Mesodermal cell (in vitro differentiated cells): Measurements from ENCODE around the gene ATXN1.

Experiments
- H3K27ac ChIP-seq: 2 replicates; pipeline ENCODE4 v1.7.0; 2013; ENCODE audit warnings: mild to moderate bottlenecking, low read depth, low read length, moderate library complexity; ENCODE audit not compliant: severe bottlenecking
- H3K36me3 ChIP-seq: 2 replicates; pipeline ENCODE4 v1.7.1; 2013; ENCODE audit warnings: mild to moderate bottlenecking, low read length, moderate library complexity; ENCODE audit not compliant: control insufficient read depth, insufficient read depth
- H3K4me1 ChIP-seq: one replicate; pipeline ENCODE4 v1.7.1; 2013; ENCODE audit warnings: mild to moderate bottlenecking, low read length; ENCODE audit not compliant: insufficient read depth, control insufficient read depth, poor library complexity, severe bottlenecking
- H3K4me3 ChIP-seq: 2 replicates; pipeline ENCODE4 v1.7.0; 2013; ENCODE audit warnings: low read length, control low read depth, mild to moderate bottlenecking; ENCODE audit not compliant: insufficient read depth, poor library complexity, severe bottlenecking; ENCODE audit errors: extremely low read depth
- H3K9me3 ChIP-seq: 2 replicates; pipeline ENCODE4 v1.7.1; 2013; ENCODE audit warnings: mild to moderate bottlenecking, low read length, moderate library complexity; ENCODE audit not compliant: control insufficient read depth
- WGBS, 2 experiments: methylation state at CpG; one replicate each; pipeline ENCODE4 v1.1.5; 2013; ENCODE audit warnings: missing lambda C conversion rate in 2 of 2; ENCODE audit not compliant: insufficient coverage in 2 of 2; 5-methylcytosine and 5-hydroxymethylcytosine counted together

The ATXN1 gene

DNA sequence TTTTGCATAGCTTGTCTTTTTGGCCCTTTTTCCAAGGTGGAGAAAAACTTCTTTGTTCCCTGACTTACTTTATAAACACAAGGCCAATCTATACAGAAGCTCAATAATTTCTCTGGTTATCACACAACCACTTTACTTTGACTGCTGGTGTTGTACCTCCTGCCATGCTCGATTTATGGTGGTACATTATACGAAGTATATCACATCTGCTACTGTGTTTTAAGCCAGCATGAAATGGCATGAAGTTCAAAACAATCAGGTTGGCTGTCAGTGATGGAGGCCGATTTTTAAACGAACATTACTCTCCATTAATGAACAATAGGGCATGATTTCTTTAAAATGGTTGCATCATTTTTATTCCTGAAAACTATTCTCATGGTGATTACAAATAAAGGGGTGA, 21.0 kb upstream of the ATXN1 start:
- Histone ChIP-seq H3K4me3 (no peak overlapping the region), H3K9me3 (no peaks in the 10 kb centered on the region), H3K27ac (no peak overlapping the region), H3K4me1 (no peaks in the 10 kb centered on the region), H3K36me3 (no peaks in the 10 kb centered on the region)
- 80 to 89% methylated on average over 1 to 2 of the region's 4 CpGs for WGBS, 2 experiments

DNA sequence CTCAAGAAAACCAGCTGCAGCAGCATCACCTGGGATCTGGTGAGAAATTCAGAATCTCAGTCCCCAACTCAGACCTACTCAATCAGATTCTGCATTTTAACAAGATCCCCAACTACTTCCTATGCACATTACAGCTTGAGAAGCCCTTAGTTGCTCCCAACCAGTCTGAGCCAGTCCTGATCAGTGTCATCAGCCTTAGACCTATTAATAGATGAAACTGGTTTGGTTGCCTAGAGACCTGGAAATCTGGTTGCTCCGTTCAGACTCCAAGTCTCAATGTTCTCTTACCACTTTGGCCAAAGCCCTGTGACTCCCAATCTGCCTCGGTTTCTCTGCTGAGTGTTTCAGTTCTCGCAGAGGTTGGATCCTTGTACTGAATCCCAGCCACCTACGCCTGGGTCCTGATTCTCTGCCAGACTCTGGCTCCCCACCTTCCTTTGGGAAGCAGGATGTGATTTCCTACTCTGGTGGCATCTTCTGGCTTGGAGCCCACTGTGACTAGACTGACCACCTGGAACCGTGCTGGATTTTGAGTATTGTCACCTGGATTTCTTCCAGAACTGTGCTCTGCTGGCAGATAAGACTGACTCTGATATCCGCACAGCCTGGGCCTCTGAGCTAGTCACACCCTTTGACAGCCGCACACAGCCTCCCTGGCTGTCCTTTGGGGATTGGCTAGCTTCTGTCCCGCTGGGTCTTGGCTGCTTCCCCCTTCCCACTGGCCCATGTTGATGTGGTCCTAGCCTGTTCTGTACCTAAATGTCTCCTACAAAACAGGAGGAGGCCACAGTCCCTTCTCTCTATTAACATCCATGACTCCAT, 20.3 kb upstream of the ATXN1 start:
- H3K27ac ChIP-seq: no peak overlapping the region
- WGBS, 2 experiments: 88 to 95% methylated on average over 8 of the region's 8 CpGs

DNA sequence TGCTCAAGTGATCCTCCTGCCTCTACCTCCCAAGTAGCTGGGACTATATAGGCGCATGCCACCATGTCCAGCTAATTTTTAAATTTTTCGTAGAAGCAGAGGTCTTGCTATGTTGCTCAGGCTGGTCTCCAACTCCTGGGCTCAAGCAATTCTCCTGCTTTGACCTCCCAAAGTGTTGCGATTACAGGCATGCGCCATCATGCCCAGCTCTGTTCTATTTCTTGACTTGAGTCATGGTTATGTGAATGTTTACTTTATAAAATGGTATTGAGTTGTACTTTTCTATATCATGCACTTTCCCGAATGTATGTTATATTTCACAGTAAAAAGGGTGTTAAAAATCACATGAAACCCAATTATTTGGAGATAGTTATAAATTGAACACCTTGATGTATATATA, 17.3 kb upstream of the ATXN1 start:
- Histone ChIP-seq H3K36me3 (no peaks in the 10 kb centered on the region), H3K27ac (no peak overlapping the region), H3K9me3 (no peaks in the 10 kb centered on the region), H3K4me1 (no peaks in the 10 kb centered on the region), H3K4me3 (no peak overlapping the region)
- WGBS, 2 experiments: 91 to 100% methylated on average over 4 of the region's 5 CpGs

More for the DNA sequence above, 20.3 kb upstream of the ATXN1 start:
- Histone ChIP-seq H3K36me3 (no peaks in the 10 kb centered on the region), H3K9me3 (no peaks in the 10 kb centered on the region), H3K4me3 (no peak overlapping the region), H3K4me1 (no peaks in the 10 kb centered on the region)

DNA sequence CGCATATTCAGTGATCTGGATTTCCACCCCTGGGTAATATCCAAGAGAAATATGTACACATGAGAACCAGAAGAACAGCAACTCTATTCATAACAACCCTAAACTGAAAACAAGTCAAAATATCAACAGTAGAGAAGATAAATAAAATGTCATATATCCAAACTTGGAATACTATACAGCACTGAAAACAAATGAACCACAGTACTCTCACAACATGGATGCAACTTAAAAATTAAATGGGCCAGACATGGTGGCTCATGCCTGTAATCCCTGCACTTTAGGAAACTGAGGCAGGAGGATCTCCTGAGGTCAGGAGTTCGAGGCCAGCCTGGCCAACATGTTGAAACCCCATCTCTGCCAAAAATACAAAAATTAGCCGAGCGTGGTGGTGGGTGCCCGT, 16.5 kb upstream of the ATXN1 start:
- no peaks in the 10 kb centered on the region for H3K36me3 ChIP-seq
- no peaks in the 10 kb centered on the region for H3K9me3 ChIP-seq

DNA sequence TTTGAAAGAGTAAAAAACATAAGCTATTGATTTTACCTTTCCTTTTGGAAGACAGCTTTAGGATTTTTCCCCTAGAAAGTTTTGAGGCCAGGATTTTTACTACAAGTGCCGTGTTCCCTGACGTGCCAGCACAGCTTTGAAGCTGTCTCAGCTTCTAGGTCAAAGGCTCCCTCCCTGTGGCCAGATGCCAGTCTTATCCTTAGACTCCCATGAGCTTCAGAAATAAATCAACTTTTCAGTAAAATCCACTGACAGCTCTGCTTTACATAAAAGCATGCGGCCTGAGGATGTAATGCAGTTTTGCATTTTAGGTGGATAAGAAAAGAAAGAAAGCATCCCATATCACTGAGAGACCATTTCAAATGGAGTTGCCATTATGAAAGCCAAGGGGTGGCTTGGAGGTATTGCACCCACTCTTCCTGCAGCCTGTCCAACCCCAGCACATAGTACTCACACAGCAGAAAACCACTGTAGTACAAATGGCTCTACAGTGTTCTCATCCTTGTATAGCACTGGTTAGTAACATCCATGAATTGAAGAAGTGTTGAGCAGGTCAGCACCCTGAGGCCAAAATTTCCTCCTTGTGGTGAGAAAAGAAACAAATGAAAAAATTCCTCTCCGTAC, 15.2 kb upstream of the ATXN1 start:
- H3K4me3 ChIP-seq: no peak overlapping the region
- no peak overlapping the region for H3K27ac ChIP-seq
- 96 to 100% methylated on average over 1 to 3 of the region's 4 CpGs for WGBS, 2 experiments
- H3K4me1 ChIP-seq: no peaks in the 10 kb centered on the region
- no peaks in the 10 kb centered on the region for H3K36me3 ChIP-seq
- no peaks in the 10 kb centered on the region for H3K9me3 ChIP-seq

More for the DNA sequence above, 16.5 kb upstream of the ATXN1 start:
- H3K4me1 ChIP-seq: no peaks in the 10 kb centered on the region
- no peak overlapping the region for H3K4me3 ChIP-seq
- 90 to 96% methylated on average over 4 of the region's 5 CpGs for WGBS, 2 experiments
- no peak overlapping the region for H3K27ac ChIP-seq

DNA sequence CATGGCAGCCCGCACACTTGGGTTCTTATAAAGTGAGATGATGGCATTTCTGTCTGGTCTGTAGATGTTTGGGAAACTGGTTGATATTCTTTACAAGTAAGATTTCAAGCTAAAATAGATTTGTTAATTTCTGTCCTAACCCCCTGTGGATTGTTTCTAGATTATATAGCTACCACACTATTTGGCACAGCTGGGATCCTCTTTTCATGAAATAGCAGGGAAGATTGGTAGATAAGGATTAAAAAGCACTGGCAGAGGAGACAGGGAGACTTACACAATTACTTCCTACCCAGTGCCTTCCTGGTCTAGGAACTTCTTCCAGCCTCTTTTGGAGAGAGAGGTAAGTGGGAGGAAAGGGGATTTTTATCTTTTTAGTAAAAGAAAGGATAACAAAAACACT, 13.2 kb upstream of the ATXN1 start:
- no CpG with 5 or more reads among the region's 1 CpG for WGBS, 2 experiments

DNA sequence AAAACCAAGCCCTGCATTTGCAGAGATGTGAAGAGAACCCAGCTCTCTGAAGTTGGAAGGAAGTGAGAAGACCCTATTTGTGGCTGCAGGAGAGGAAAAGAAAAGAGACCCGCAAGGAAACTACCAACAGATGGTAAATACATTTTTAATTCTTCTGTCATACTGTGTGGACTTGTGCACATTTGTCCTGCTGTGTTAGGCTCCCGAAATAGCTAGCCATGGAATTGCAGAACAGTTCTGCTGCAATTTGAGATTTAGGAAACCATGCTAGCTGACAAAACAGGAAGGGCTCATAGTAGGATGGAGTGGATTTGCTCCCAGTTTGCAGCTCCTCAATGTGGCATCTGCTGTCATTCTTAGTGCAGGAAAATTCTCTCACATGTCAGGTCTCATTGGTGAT, 12.1 kb upstream of the ATXN1 start:
- 100% methylated on average over 1 of the region's 2 CpGs for WGBS, 2 experiments
- Histone ChIP-seq H3K4me3 (no peak overlapping the region), H3K27ac (no peak overlapping the region), H3K36me3 (no peaks in the 10 kb centered on the region), H3K4me1 (peaks cover 24% of the 10 kb centered on the region), H3K9me3 (no peaks in the 10 kb centered on the region)

More for the DNA sequence above, 13.2 kb upstream of the ATXN1 start:
- Histone ChIP-seq H3K27ac (no peak overlapping the region), H3K36me3 (no peaks in the 10 kb centered on the region), H3K4me1 (peaks cover 15% of the 10 kb centered on the region), H3K9me3 (no peaks in the 10 kb centered on the region), H3K4me3 (no peak overlapping the region)

DNA sequence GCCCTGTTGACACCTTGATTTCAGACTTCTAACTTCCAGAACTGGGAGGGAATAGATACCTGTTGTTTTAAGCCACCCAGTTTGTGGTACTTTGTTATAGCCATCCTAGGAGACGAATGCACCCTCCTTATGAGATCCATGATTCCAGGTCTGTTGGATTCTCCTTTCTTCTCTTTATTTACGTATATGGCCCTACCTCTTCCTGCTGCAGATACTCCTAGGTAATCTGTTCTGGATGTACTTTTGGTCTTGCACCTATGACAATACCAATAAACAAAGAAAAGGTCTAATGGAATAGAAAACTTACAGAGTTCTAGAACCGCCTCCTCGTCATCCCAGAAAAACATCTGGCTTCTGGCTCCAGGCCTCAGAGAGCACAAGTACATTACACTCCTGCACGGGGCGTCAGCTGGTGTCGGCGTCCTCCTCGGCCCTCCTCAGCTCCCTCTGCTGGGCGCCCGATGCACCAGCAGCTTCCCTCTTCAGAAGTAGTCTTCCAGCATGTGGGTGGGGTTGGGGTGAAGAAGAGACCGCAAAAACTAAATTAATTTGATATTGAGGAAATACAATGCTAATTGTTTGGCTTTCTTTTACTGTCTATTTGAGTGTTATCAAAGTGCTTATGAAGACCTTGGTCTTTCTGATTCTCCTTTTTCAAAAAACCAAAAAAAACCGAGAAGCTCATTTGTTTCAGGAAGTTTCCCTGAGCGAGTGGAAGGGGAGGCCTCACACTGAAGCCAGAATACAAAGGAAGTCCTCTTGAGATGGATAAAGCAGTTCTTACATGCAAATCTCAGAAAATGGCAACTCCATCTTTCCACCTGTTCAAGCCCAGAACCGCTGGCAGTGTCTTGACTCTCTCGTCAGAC, 9.7 kb upstream of the ATXN1 start:
- H3K27ac ChIP-seq: peak overlapping the region; percentile 51
- WGBS, 2 experiments: 80 to 88% methylated on average over 5 to 6 of the region's 16 CpGs
- no peaks in the 10 kb centered on the region for H3K9me3 ChIP-seq
- H3K4me1 ChIP-seq: peaks cover 45% of the 10 kb centered on the region
- no peaks in the 10 kb centered on the region for H3K36me3 ChIP-seq
- H3K4me3 ChIP-seq: no peak overlapping the region

DNA sequence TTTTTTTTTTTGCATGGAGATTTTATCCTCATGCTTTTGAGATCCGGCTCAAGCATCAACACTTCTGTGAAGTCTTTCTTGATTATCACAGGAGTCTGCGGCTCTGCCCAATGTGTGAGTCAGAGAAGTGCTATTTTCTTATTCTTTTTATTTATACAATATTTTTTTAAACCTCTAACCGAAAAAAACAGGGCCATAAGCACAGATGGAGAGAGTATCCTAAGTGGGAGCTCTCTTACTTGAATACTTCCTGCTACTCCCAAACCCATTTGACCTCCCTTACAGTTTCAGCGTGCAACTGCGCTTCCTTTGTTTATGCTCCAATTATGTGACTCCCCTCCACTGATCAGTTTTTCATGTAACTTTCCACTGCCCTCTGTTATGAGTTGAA, 8.7 kb upstream of the ATXN1 start:
- 94% methylated on average over 2 of the region's 5 CpGs; no CpG with 5 or more reads in 1 of the 2 experiments for WGBS, 2 experiments
- H3K9me3 ChIP-seq: no peaks in the 10 kb centered on the region
- H3K27ac ChIP-seq: peak overlapping the region; percentile 91
- peaks cover 54% of the 10 kb centered on the region for H3K4me1 ChIP-seq
- no peaks in the 10 kb centered on the region for H3K36me3 ChIP-seq
- no peak overlapping the region for H3K4me3 ChIP-seq

DNA sequence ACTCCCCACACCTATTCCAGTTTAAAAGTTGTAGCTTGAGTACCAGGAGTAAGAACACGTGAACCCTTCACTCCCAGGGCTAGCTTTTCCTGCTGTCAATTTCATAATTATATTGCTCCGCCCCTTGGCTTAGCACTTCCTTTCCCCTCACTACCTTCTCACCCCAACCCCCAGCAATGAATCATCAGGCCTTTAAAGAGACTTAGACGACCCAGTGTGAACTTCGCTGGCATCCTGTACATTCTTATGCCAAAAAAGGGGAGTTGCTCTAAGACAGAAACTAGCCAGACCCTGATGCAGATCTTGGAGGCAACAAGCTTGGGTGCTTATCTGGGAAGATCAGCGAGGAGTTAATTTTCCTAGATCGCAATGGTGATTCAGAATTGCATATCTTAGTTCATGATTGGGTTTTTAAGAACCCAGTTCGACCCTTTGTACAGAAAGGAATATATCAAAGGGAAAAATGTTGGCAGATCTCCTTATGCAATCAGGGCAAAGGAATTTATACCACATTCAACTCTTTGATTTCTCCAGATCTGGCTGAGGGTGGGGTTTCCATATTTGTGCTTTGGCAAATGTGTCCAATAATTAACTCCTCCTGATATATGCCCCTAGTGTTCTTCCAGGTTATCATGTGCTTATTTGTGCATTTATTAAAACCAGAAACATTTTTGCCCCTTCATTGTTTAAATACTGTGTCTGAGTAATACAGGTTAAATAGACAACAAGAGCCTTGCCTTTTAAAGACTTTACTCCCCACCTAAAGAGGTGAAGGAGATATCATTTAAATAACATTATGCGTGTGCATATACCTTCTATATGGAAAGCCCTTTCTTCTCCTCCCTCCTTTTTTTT, 8.1 kb upstream of the ATXN1 start:
- Histone ChIP-seq H3K36me3 (no peaks in the 10 kb centered on the region), H3K9me3 (no peaks in the 10 kb centered on the region), H3K4me1 (peaks cover 56% of the 10 kb centered on the region), H3K27ac (peak overlapping the region; percentile 91), H3K4me3 (no peak overlapping the region)
- 29 to 38% methylated on average over 5 to 6 of the region's 8 CpGs for WGBS, 2 experiments
